Measurements from ENCODE around the gene RAMP2.

RAMP2 gene

GRCh38 chr17:42795465-42795864 is 34.4 kb downstream of the RAMP2 start:
- no peak for DNase-seq

GRCh38 chr17:42796066-42796758 is 35.2 kb downstream of the RAMP2 start:
- no peak for DNase-seq

- no peak for DNase-seq
Measured at GRCh38 chr17:42797067-42798007, 36.3 kb downstream of the RAMP2 start.

GRCh38 chr17:42798011-42798382 is 37.0 kb downstream of the RAMP2 start:
- no peak for DNase-seq

GRCh38 chr17:42798383-42799380 is 37.7 kb downstream of the RAMP2 start, which contains the start of the genes CNTD1 and COA3:
CNTD1 (plus strand) TSS chr17:42798861; CDS start chr17:42799068, 207 bp downstream.
COA3 (minus strand) TSS chr17:42798704; CDS start chr17:42798681, 23 bp downstream.
- peak; percentile 46 for DNase-seq

GRCh38 chr17:42803074-42803883 is 42.3 kb downstream of the RAMP2 start:
- DNase-seq = peak; percentile 29

GRCh38 chr17:42804918-42805367 is 43.9 kb downstream of the RAMP2 start:
- no peak for DNase-seq

- no peak for DNase-seq
Measured at GRCh38 chr17:42806249-42806648, 45.2 kb downstream of the RAMP2 start.

GRCh38 chr17:42809250-42809649 is 48.2 kb downstream of the RAMP2 start:
- no peak for DNase-seq
